Glomerular endothelial cell (primary cell): ENCODE results near the gene ACTR5. TPM values are rescaled to one million over a fixed set of nuclear protein-coding genes. Genes with fewer than 3 reads are reported as not detected.
"Not testable (repeated sequence)": the region's sequence is repeated elsewhere in the genome, so short reads cannot be mapped to it uniquely, and the experiment has no call there.

Source experiments
- DNase-seq: peaks from one replicate; pipeline ENCODE4 v3.0.0-alpha.2; 2011; ENCODE audit warnings: low read depth, low spot score; ENCODE audit errors: extremely low read depth
- total RNA-seq: library from RNA; depleted of rRNA; stranded (reverse); fragments of >200 nt; gene quantifications from 2 replicates; pipeline ENCODE4 v1.2.3, GENCODE V29; 2015

ACTR5 gene
- total RNA-seq, 1 donor from 2014 or later, result 11.0 TPM

GRCh38 chr20:38804682-38805501 lies 56.6 kb downstream of the ACTR5 start:
- DNase-seq, result peak; percentile 78

- no peak for DNase-seq
Measured at GRCh38 chr20:38805502-38805957, 57.3 kb downstream of the ACTR5 start, which contains the start of gene PPP1R16B. Gene PPP1R16B, plus strand, starts transcription at chr20:38805697. Its CDS starts 30,229 bp downstream, at chr20:38835926.

GRCh38 chr20:38805958-38806854 lies 57.9 kb downstream of the ACTR5 start:
- no peak for DNase-seq

- DNase-seq, result no peak
Measured at GRCh38 chr20:38806855-38807655, 58.8 kb downstream of the ACTR5 start.

- DNase-seq, result no peak
Measured at GRCh38 chr20:38809942-38810341, 61.7 kb downstream of the ACTR5 start.

GRCh38 chr20:38810926-38811630 lies 62.8 kb downstream of the ACTR5 start:
- no peak for DNase-seq

GRCh38 chr20:38811769-38812168 lies 63.5 kb downstream of the ACTR5 start:
- DNase-seq, result no peak

- DNase-seq, result no peak
Measured at GRCh38 chr20:38812182-38812581, 63.9 kb downstream of the ACTR5 start.

- no peak for DNase-seq
Measured at GRCh38 chr20:38812709-38813573, 64.7 kb downstream of the ACTR5 start.

- DNase-seq, result not testable (repeated sequence)
Measured at GRCh38 chr20:38813574-38813962, 65.3 kb downstream of the ACTR5 start.

GRCh38 chr20:38815446-38815845 lies 67.2 kb downstream of the ACTR5 start:
- no peak for DNase-seq

GRCh38 chr20:38818113-38819065 lies 70.1 kb downstream of the ACTR5 start:
- DNase-seq, result no peak

Other genes starting within 250 kb of the ACTR5 start
- not detected in 2 replicates for gene ADIG, start 167.3 kb upstream of the ACTR5 start, total RNA-seq
- gene ARHGAP40, start 146.7 kb upstream of the ACTR5 start, total RNA-seq, result 0.34 TPM in 1 of 2 replicates, not detected in the other
- not detected in 2 replicates for gene SLC32A1, start 24.0 kb upstream of the ACTR5 start, total RNA-seq
- gene PPP1R16B, start 57.2 kb downstream of the ACTR5 start, total RNA-seq, result 56.4 and 132 TPM in 2 replicates
- 11.7 and 13.5 TPM in 2 replicates for gene FAM83D, start 178.0 kb downstream of the ACTR5 start, total RNA-seq
- gene DHX35, start 213.9 kb downstream of the ACTR5 start, total RNA-seq, result 7.2 and 9.0 TPM in 2 replicates